ENCODE results near the gene IMPDH1.
A peak's percentile ranks its signal among the peaks of the same experiment; 100 is the strongest.

Gene IMPDH1

GRCh38 chr7:128434413-128435326 is 24.9 kb upstream of the IMPDH1 start:
- no peak for DNase-seq (ENCODE audit: low spot score)

GRCh38 chr7:128431754-128432153 is 22.0 kb upstream of the IMPDH1 start:
- no peak for DNase-seq (ENCODE audit: low spot score)

- DNase-seq (ENCODE audit: low spot score), result no peak
These were observed 21.4 kb upstream of the IMPDH1 start for GRCh38 chr7:128431221-128431620.

GRCh38 chr7:128430207-128430606 is 20.4 kb upstream of the IMPDH1 start:
- no peak for DNase-seq (ENCODE audit: low spot score)

- peak; percentile 66 for DNase-seq (ENCODE audit: low spot score)
These were observed 17.6 kb upstream of the IMPDH1 start for GRCh38 chr7:128427289-128427891.

GRCh38 chr7:128425850-128426249 is 16.1 kb upstream of the IMPDH1 start:
- peak; percentile 58 for DNase-seq (ENCODE audit: low spot score)

- no peak for DNase-seq (ENCODE audit: low spot score)
These were observed 15.0 kb upstream of the IMPDH1 start for GRCh38 chr7:128424686-128425275.

- DNase-seq (ENCODE audit: low spot score), result no peak
These were observed 13.1 kb upstream of the IMPDH1 start for GRCh38 chr7:128422842-128423241.

GRCh38 chr7:128422037-128422436 is 12.3 kb upstream of the IMPDH1 start:
- no peak for DNase-seq (ENCODE audit: low spot score)

- DNase-seq (ENCODE audit: low spot score), result no peak
These were observed 11.6 kb upstream of the IMPDH1 start for GRCh38 chr7:128421384-128421783.

GRCh38 chr7:128420773-128421172 is 11.0 kb upstream of the IMPDH1 start:
- DNase-seq (ENCODE audit: low spot score), result no peak

GRCh38 chr7:128419257-128419656 is 9.5 kb upstream of the IMPDH1 start:
- DNase-seq (ENCODE audit: low spot score), result no peak

GRCh38 chr7:128417071-128417470 is 7.3 kb upstream of the IMPDH1 start:
- no peak for DNase-seq (ENCODE audit: low spot score)

GRCh38 chr7:128415217-128415785 is 5.5 kb upstream of the IMPDH1 start:
- DNase-seq (ENCODE audit: low spot score), result no peak

- no peak for DNase-seq (ENCODE audit: low spot score)
These were observed 620 bp upstream of the IMPDH1 start for GRCh38 chr7:128410451-128410753.

GRCh38 chr7:128408709-128409595 is 830 bp downstream of the IMPDH1 start:
- no peak for DNase-seq (ENCODE audit: low spot score)

- no peak for DNase-seq (ENCODE audit: low spot score)
These were observed 1.8 kb downstream of the IMPDH1 start for GRCh38 chr7:128407751-128408708.

- no peak for DNase-seq (ENCODE audit: low spot score)
These were observed 2.6 kb downstream of the IMPDH1 start for GRCh38 chr7:128407233-128407589.

- no peak for DNase-seq (ENCODE audit: low spot score)
These were observed 3.2 kb downstream of the IMPDH1 start for GRCh38 chr7:128406314-128407232.
